MM.1S (cell line): ENCODE results near the gene SLC5A11.

Source experiments
- DNase-seq: peaks from one replicate; pipeline ENCODE4 v3.0.0-alpha.2; 2015
- H2AFZ ChIP-seq: fragments of 300-600 bp; sonication (generic); 2 replicates; pipeline ENCODE4 v1.6.0; 2016; ENCODE audit warnings: antibody characterized with exemption, low read length
- H3F3A ChIP-seq: fragments of 300-600 bp; sonication (generic); 2 replicates; pipeline ENCODE4 v1.6.1; 2016; ENCODE audit warnings: mild to moderate bottlenecking, antibody characterized with exemption, low read length, moderate library complexity, mixed read lengths; ENCODE audit not compliant: insufficient read depth
- H3K27ac ChIP-seq: fragments of 300-600 bp; sonication (generic); 2 replicates; pipeline ENCODE4 v1.5.1; 2016; ENCODE audit warnings: mild to moderate bottlenecking, low read length
- H3K27me3 ChIP-seq: fragments of 300-600 bp; sonication (generic); replicated peaks from 2 replicates; pipeline ENCODE4 v1.6.0; 2016; ENCODE audit warnings: low read length; ENCODE audit not compliant: insufficient read depth
- H3K36me3 ChIP-seq: fragments of 300-600 bp; sonication (generic); replicated peaks from 2 replicates; pipeline ENCODE4 v1.6.1; 2016; ENCODE audit warnings: mild to moderate bottlenecking, low read length, mixed read lengths; ENCODE audit not compliant: insufficient read depth
- H3K4me1 ChIP-seq: fragments of 300-600 bp; sonication (generic); 2 replicates; pipeline ENCODE4 v1.6.1; 2016; ENCODE audit warnings: low read length, mixed read lengths
- H3K4me2 ChIP-seq: fragments of 300-600 bp; sonication (generic); 2 replicates; pipeline ENCODE4 v1.6.0; 2016; ENCODE audit warnings: low read depth, low read length
- H3K4me3 ChIP-seq: fragments of 300-600 bp; sonication (generic); 2 replicates; pipeline ENCODE4 v1.5.1; 2016; ENCODE audit warnings: low read length, mixed read lengths
- H3K79me2 ChIP-seq: fragments of 300-600 bp; sonication (generic); 2 replicates; pipeline ENCODE4 v1.6.1; 2016; ENCODE audit warnings: mixed run types, low read length, mixed read lengths
- H3K9ac ChIP-seq: fragments of 300-600 bp; sonication (generic); 2 replicates; pipeline ENCODE4 v1.6.1; 2016; ENCODE audit warnings: low read length, mixed read lengths
- H3K9me2 ChIP-seq: fragments of 300-600 bp; sonication (generic); replicated peaks from 2 replicates; pipeline ENCODE4 v1.6.1; 2016; ENCODE audit warnings: mild to moderate bottlenecking, low read length, mixed read lengths; ENCODE audit not compliant: insufficient read depth
- H3K9me3 ChIP-seq: fragments of 300-600 bp; sonication (generic); replicated peaks from 2 replicates; pipeline ENCODE4 v1.6.1; 2016; ENCODE audit warnings: mild to moderate bottlenecking, low read length, mixed read lengths; ENCODE audit not compliant: insufficient read depth
- H4K20me1 ChIP-seq: fragments of 300-600 bp; sonication (generic); 2 replicates; pipeline ENCODE4 v1.6.1; 2016; ENCODE audit warnings: mild to moderate bottlenecking, low read length, moderate library complexity, mixed read lengths; ENCODE audit not compliant: insufficient read depth
- CTCF ChIP-seq: fragments of 300-600 bp; sonication (generic); IDR thresholded peaks from 2 replicates; pipeline ENCODE4 v1.5.1; 2016; ENCODE audit warnings: antibody characterized with exemption, low read length, mixed read lengths
- EZH2 ChIP-seq: fragments of 300-600 bp; sonication (generic); optimal IDR thresholded peaks from 2 replicates; pipeline ENCODE3; 2017; ENCODE audit warnings: low read depth, mild to moderate bottlenecking, antibody characterized with exemption, low read length, mixed read lengths
- EZH2phosphoT487 ChIP-seq: fragments of 300-600 bp; sonication (generic); IDR thresholded peaks from 2 replicates; pipeline ENCODE4 v1.6.1; 2018; ENCODE audit warnings: antibody characterized with exemption, low read length

The SLC5A11 gene

DNA sequence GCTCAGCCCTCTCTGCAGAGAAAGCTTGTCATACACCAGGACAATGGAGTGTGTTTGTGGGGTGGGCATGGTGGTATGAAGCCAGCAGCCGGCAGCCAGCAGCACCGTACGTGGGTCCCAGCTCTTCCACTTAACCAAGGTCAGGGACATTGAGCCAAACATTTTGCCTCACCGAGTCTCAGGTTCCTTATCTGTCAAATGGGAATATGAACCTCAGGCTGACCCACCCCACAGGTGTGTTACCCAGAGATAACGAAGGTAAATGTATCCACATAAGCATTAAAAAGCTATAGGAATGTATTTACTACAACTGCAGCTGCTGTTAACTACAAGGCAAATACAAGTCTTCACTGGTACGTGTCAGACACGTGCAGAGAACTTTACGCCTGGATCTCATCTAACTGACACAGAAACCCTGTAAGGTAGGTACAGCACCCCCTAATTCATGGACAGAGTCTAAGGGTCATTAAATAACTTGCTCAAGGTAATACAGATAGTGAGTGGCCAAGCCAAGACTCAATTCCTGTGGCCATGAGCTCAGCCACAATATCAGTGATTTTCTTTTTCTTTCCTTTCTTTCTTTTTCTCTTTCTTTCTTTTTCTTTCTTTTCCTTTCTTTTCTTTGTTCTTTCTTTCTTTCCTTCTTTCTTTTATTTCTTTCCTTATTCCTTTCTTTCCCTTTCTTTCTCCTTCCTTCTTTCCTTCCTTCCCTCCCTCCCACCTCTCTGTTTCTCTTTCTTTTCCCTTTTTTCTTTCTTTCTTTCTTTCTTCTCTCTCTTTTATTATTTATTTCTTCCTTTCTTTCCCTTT is 990 bp downstream of the SLC5A11 start:
- DNase-seq: no peak
- Histone ChIP-seq H3K27ac (no peak overlapping the region), H3K9me3 (no peaks in the 10 kb centered on the region), H3K4me3 (no peak overlapping the region), H3K79me2 (no peaks in the 10 kb centered on the region), H3K4me2 (no peak overlapping the region), H3F3A (no peaks in the 10 kb centered on the region), H3K9me2 (no peaks in the 10 kb centered on the region), H2AFZ (no peak overlapping the region), H3K9ac (no peak overlapping the region), H3K4me1 (no peaks in the 10 kb centered on the region), H3K36me3 (no peaks in the 10 kb centered on the region), H3K27me3 (no peaks in the 10 kb centered on the region), H4K20me1 (no peaks in the 10 kb centered on the region)
- no peak for TF ChIP-seq EZH2phosphoT487
- no peak for TF ChIP-seq CTCF
- TF ChIP-seq EZH2: no peak

- Histone ChIP-seq H3K4me3 (no peak overlapping the region), H3K9me2 (no peaks in the 10 kb centered on the region), H3K27me3 (no peaks in the 10 kb centered on the region), H3F3A (no peaks in the 10 kb centered on the region), H3K4me1 (no peaks in the 10 kb centered on the region), H3K9ac (no peak overlapping the region), H3K36me3 (no peaks in the 10 kb centered on the region), H3K27ac (no peak overlapping the region), H3K4me2 (no peak overlapping the region), H4K20me1 (no peaks in the 10 kb centered on the region), H2AFZ (no peak overlapping the region), H3K9me3 (no peaks in the 10 kb centered on the region), H3K79me2 (no peaks in the 10 kb centered on the region)
- no peak for DNase-seq
- no peak for TF ChIP-seq EZH2phosphoT487
- no peak for TF ChIP-seq CTCF
- no peak for TF ChIP-seq EZH2
Measured at GRCh38 chr16:24847358-24847664, 1.5 kb downstream of the SLC5A11 start.

GRCh38 chr16:24848065-24848464 is 2.3 kb downstream of the SLC5A11 start:
- DNase-seq: no peak
- TF ChIP-seq EZH2 (no peak), EZH2phosphoT487 (no peak), CTCF (no peak)
- H3K9me2 ChIP-seq: no peaks in the 10 kb centered on the region
- H3K9ac ChIP-seq: no peak overlapping the region
- no peaks in the 10 kb centered on the region for H3K4me1 ChIP-seq
- H3K27ac ChIP-seq: no peak overlapping the region
- H3K4me3 ChIP-seq: no peak overlapping the region
- no peaks in the 10 kb centered on the region for H3K9me3 ChIP-seq
- no peaks in the 10 kb centered on the region for H3K79me2 ChIP-seq
- no peak overlapping the region for H3K4me2 ChIP-seq
- H3K27me3 ChIP-seq: no peaks in the 10 kb centered on the region
- H4K20me1 ChIP-seq: no peaks in the 10 kb centered on the region
- no peak overlapping the region for H2AFZ ChIP-seq
- no peaks in the 10 kb centered on the region for H3K36me3 ChIP-seq
- H3F3A ChIP-seq: no peaks in the 10 kb centered on the region
